Kidney epithelial cell (primary cell): ENCODE results near the gene PCAT7. TPM values are rescaled to one million over a fixed set of nuclear protein-coding genes. Genes with fewer than 3 reads are reported as not detected.
"Not testable (repeated sequence)": the region's sequence is repeated elsewhere in the genome, so short reads cannot be mapped to it uniquely, and the experiment has no call there.

Source experiments
- DNase-seq: peaks from one replicate; pipeline ENCODE4 v3.0.0-alpha.2; 2010; ENCODE audit warnings: low read depth
- H3K27me3 ChIP-seq: 2 replicates; pipeline ENCODE4 v1.6.0; 2011; ENCODE audit warnings: low read length; ENCODE audit not compliant: control insufficient read depth, insufficient read depth
- H3K36me3 ChIP-seq: 2 replicates; pipeline ENCODE4 v1.5.1; 2011; ENCODE audit warnings: low read length; ENCODE audit not compliant: control insufficient read depth, insufficient read depth
- H3K4me3 ChIP-seq: 2 replicates; pipeline ENCODE4 v1.5.1; 2011; ENCODE audit warnings: low read depth, mild to moderate bottlenecking, control low read depth, low read length
- CTCF ChIP-seq: IDR thresholded peaks from 2 replicates; pipeline ENCODE4 v1.5.1; 2011; ENCODE audit warnings: mild to moderate bottlenecking, moderate library complexity, low read length, control low read depth, inconsistent platforms; ENCODE audit not compliant: insufficient read depth, poor library complexity, severe bottlenecking
- total RNA-seq: library from RNA; depleted of rRNA; stranded (reverse); fragments of >200 nt; gene quantifications from 2 replicates; pipeline ENCODE4 v1.2.3, GENCODE V29; 2015

The PCAT7 gene
- total RNA-seq, 1 donor from 2014 or later = not detected

GRCh38 chr9:94577571-94577970 is 22.7 kb downstream of the PCAT7 start:
- H3K27me3 ChIP-seq = no peaks in the 10 kb centered on the region
- TF ChIP-seq CTCF = no peak
- DNase-seq = no peak
- no peak overlapping the region for H3K4me3 ChIP-seq
- H3K36me3 ChIP-seq = no peaks in the 10 kb centered on the region

- DNase-seq = no peak
- no peaks in the 10 kb centered on the region for H3K27me3 ChIP-seq
- no peak for TF ChIP-seq CTCF
- H3K4me3 ChIP-seq = no peak overlapping the region
- H3K36me3 ChIP-seq = no peaks in the 10 kb centered on the region
Observed at GRCh38 chr9:94581728-94582127, 26.8 kb downstream of the PCAT7 start.

DNA sequence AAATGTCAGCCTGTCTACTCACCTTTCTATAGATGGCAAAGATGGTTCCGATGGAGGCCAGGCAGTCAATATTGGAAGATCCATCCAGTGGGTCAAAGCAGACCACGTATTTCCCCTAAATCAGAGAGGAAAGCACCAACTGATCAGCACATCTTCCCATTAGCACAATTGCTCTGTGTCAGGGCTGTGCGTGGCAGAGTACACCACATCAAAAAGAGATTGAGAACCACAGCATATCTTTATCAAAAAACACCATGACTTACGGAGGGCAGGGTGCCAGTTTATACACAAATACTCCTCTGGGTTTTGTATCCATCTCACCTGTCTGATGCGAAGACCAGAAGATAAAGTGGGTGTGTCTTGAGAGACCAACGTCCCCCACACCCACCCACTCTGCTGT is 29.7 kb downstream of the PCAT7 start:
- Histone ChIP-seq H3K4me3 (no peak overlapping the region), H3K36me3 (no peaks in the 10 kb centered on the region), H3K27me3 (no peaks in the 10 kb centered on the region)
- TF ChIP-seq CTCF = no peak
- DNase-seq = no peak

DNA sequence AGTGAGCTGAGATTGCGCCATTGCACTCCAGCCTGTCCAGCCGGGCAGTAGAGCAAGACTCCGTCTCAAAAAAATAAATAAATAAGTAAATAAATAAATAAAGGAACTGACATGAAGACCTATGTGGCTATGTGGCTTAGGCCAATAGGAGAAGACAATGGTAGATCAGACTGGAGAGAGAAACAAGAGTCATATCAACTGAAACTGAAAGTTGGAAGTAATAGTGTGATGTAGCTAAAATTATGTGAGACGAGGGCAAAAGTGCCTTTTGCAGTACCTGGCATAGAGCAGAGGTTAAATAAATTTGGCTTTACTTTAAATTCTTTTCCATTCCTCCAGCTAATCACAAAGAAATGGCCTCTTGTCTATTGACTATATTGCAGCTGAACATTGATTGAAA is 31.4 kb downstream of the PCAT7 start:
- no peak overlapping the region for H3K4me3 ChIP-seq
- no peak for TF ChIP-seq CTCF
- H3K27me3 ChIP-seq = no peaks in the 10 kb centered on the region

DNA sequence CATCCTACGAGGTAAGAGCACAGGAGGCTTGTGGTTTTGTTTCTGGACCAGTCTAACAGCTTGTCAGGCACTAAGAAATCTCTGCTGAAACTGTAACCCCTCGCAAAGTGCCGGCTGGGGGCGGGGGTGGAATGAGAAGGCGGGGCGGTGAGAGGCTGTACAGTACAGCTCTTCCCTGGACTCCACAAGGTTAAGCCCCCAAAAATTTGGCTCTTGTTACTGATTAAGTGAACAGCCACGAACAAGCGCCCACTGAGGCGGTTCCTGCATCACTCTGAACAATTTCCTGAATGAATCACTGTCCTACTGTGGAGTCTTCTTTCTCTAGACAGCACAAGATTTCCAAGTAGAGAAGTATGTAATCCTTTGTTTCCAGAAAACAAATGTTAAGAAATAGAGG is 31.9 kb downstream of the PCAT7 start:
- DNase-seq = no peak
- Histone ChIP-seq H3K27me3 (no peaks in the 10 kb centered on the region), H3K4me3 (no peak overlapping the region), H3K36me3 (no peaks in the 10 kb centered on the region)
- TF ChIP-seq CTCF = no peak

More for the DNA sequence above, 31.4 kb downstream of the PCAT7 start:
- DNase-seq = no peak
- H3K36me3 ChIP-seq = no peaks in the 10 kb centered on the region

DNA sequence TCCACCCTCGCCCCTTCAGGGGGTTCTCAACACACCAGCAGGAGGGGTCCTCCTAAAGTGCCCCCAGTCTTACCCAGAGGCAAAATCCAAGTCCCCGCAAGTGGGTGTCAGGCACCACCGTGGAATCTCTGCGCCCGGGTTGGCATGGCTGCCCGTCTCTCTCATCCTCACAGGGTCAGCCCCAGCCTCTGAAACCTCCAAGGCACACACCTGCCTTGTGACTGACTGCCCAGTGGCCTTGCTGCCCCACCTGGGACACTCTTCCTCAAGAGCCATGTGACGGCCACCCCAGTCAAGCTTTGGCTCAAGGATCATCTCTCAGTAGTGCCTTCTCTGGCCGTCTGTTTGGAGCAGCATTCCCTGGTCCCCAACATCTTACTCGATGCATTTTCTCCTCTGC is 33.8 kb downstream of the PCAT7 start:
- Histone ChIP-seq H3K27me3 (no peaks in the 10 kb centered on the region), H3K4me3 (no peak overlapping the region), H3K36me3 (no peaks in the 10 kb centered on the region)
- TF ChIP-seq CTCF = no peak
- DNase-seq = no peak

- not testable (repeated sequence) for H3K4me3 ChIP-seq, DNase-seq, H3K27me3 ChIP-seq, H3K36me3 ChIP-seq
Observed at GRCh38 chr9:94591046-94591545, 36.2 kb downstream of the PCAT7 start.
